A549 (cell line): ENCODE data around the gene ADISSP. TPM values are rescaled to one million over a fixed set of nuclear protein-coding genes. Genes with fewer than 3 reads are reported as not detected.

ENCODE experiments used
- ATAC-seq, 2 experiments: fragments of 200-7000 bp in 1 of 2; fragments of >200 bp in 1 of 2; cut with Nextera tagmentation in 1 of 2; cut with Tn5 transposase in 1 of 2; 3 replicates each; pipeline versions ENCODE4 v1.8.0 to v1.9.1; 2018 to 2020; ENCODE audit warnings: mild to moderate bottlenecking in 1 of 2, moderate library complexity in 1 of 2
- CTCF ChIA-PET: fragments of 300-600 bp; sonication (Branson Sonifier 250); formaldehyde crosslinking; extraction: SDS; loops from one replicate; lab custom pipeline; 2021; ENCODE audit warnings: antibody characterized with exemption, inconsistent platforms; lab: Yijun Ruan, JAX
- POLR2A ChIA-PET: fragments of 350-600 bp; formaldehyde crosslinking; extraction: SDS; loops from one replicate; lab custom pipeline; 2021; ENCODE audit warnings: antibody characterized with exemption, inconsistent platforms; lab: Yijun Ruan, JAX
- DNase-seq, 2 experiments: peaks; one replicate each; pipeline versions ENCODE4 v3.0.0 to v3.0.0-alpha.2; 2011 to 2016; ENCODE audit warnings: low read depth in 1 of 2, low spot score in 1 of 2
- FAIRE-seq: peaks from 2 replicates; lab custom pipeline; 2011; peaks lifted over from hg19 to GRCh38; lab: Jason Lieb, UNC
- H3K27ac ChIP-seq, 2 experiments: fragments of >200 bp; sonication (Bioruptor Twin); formaldehyde crosslinking; 3 replicates each; pipeline ENCODE4 v1.5.1; 2016 to 2017
- H3K4me1 ChIP-seq: fragments of >200 bp; sonication (Bioruptor Twin); formaldehyde crosslinking; 3 replicates; pipeline ENCODE4 v1.6.1; 2016
- H3K4me2 ChIP-seq: fragments of >200 bp; sonication (Bioruptor Twin); formaldehyde crosslinking; 3 replicates; pipeline ENCODE4 v1.6.1; 2016
- H3K4me3 ChIP-seq: fragments of >200 bp; sonication (Bioruptor Twin); formaldehyde crosslinking; 3 replicates; pipeline ENCODE4 v1.5.1; 2016
- H3K9me3 ChIP-seq: fragments of >200 bp; sonication (Bioruptor Twin); formaldehyde crosslinking; 3 replicates; pipeline ENCODE4 v1.6.1; 2016
- BHLHE40 ChIP-seq: IDR thresholded peaks from 2 replicates; pipeline ENCODE4 v1.6.1; 2012; ENCODE audit warnings: low read depth, low read length, inconsistent platforms
- CHD2 ChIP-seq: fragments of 150-350 bp; IDR thresholded peaks from 2 replicates; pipeline ENCODE4 v1.6.1; 2014; ENCODE audit warnings: low read length; ENCODE audit not compliant: partially characterized antibody
- FOSL2 ChIP-seq, 2 experiments: fragments of 450-650 bp in 1 of 2; fragments of >200 bp in 1 of 2; sonication (Bioruptor Twin) in 1 of 2; formaldehyde crosslinking; IDR thresholded peaks; 2 replicates each; pipeline versions ENCODE4 v1.5.0 to v1.6.1; 2016 to 2020; ENCODE audit warnings: mild to moderate bottlenecking in 1 of 2, moderate library complexity in 1 of 2
- FOXS1 ChIP-seq: fragments of 250-450 bp; sonication (Bioruptor Pico); IDR thresholded peaks from 2 replicates; pipeline ENCODE4 v1.5.0; 2020; ENCODE audit warnings: mild to moderate bottlenecking, moderate library complexity
- GATA3 ChIP-seq: IDR thresholded peaks from 2 replicates; pipeline ENCODE4 v1.6.1; 2012; ENCODE audit warnings: borderline replicate concordance
- HDAC2 ChIP-seq: fragments of 200-600 bp; sonication (generic); IDR thresholded peaks from 2 replicates; pipeline ENCODE4 v1.6.1; 2016
- HOXB13 ChIP-seq: fragments of 250-450 bp; sonication (Bioruptor Pico); IDR thresholded peaks from 2 replicates; pipeline ENCODE4 v1.5.0; 2020; ENCODE audit warnings: low read depth, mild to moderate bottlenecking, moderate library complexity
- JUN ChIP-seq, 2 experiments: fragments of >200 bp; sonication (Bioruptor Twin); formaldehyde crosslinking; IDR thresholded peaks; 2 replicates in 1 of 2; 3 replicates in 1 of 2; pipeline ENCODE4 v1.6.1; 2016 to 2017
- JUNB ChIP-seq: fragments of >200 bp; sonication (Bioruptor Twin); formaldehyde crosslinking; IDR thresholded peaks from 2 replicates; pipeline ENCODE4 v1.6.1; 2016
- KDM5A ChIP-seq: fragments of 200-600 bp; sonication (generic); IDR thresholded peaks from 2 replicates; pipeline ENCODE4 v1.6.1; 2016; ENCODE audit warnings: antibody characterized with exemption, mild to moderate bottlenecking
- POLR2A ChIP-seq: IDR thresholded peaks from 2 replicates; pipeline ENCODE4 v1.6.1; 2012; ENCODE audit warnings: mild to moderate bottlenecking, low read length
- POLR2AphosphoS2 ChIP-seq: conservative IDR thresholded peaks from 2 replicates; pipeline ENCODE4 v1.6.1; 2012; ENCODE audit warnings: low read length, improper control_type of control experiment, inconsistent platforms
- RCOR1 ChIP-seq: fragments of 150-350 bp; IDR thresholded peaks from 2 replicates; pipeline ENCODE4 v1.6.1; 2014; ENCODE audit warnings: antibody characterized with exemption, low read length, low read depth
- RFX5 ChIP-seq: fragments of 450-650 bp; IDR thresholded peaks from 2 replicates; pipeline ENCODE4 v1.7.1; 2014; ENCODE audit warnings: antibody characterized with exemption, mild to moderate bottlenecking, moderate library complexity
- RNF2 ChIP-seq: fragments of 200-600 bp; sonication (generic); IDR thresholded peaks from 2 replicates; pipeline ENCODE4 v1.6.1; 2016; ENCODE audit warnings: low read depth, mild to moderate bottlenecking, antibody characterized with exemption, moderate library complexity, borderline replicate concordance
- SMC3 ChIP-seq: fragments of >200 bp; sonication (Bioruptor Twin); formaldehyde crosslinking; IDR thresholded peaks from 3 replicates; pipeline ENCODE4 v1.6.1; 2018; ENCODE audit warnings: inconsistent platforms
- TFCP2L1 ChIP-seq: fragments of 250-450 bp; sonication (Bioruptor Pico); IDR thresholded peaks from 2 replicates; pipeline ENCODE4 v1.5.0; 2021; ENCODE audit warnings: mild to moderate bottlenecking
- TP53 ChIP-seq: fragments of 250-450 bp; sonication (Bioruptor Pico); IDR thresholded peaks from 2 replicates; pipeline ENCODE4 v1.5.0; 2021; ENCODE audit warnings: mild to moderate bottlenecking, moderate library complexity
- ZC3H11A ChIP-seq: fragments of 450-650 bp; IDR thresholded peaks from 2 replicates; pipeline ENCODE4 v1.6.1; 2014; ENCODE audit warnings: antibody characterized with exemption, mild to moderate bottlenecking
- ZNF302 ChIP-seq: fragments of 250-450 bp; sonication (Bioruptor Pico); IDR thresholded peaks from 2 replicates; pipeline ENCODE4 v1.9.0; 2021; ENCODE audit warnings: inconsistent platforms, mild to moderate bottlenecking, moderate library complexity
- whole genome bisulfite sequencing: methylation state at CpG from one replicate; pipeline ENCODE4 v1.1.6; 2017; ENCODE audit errors: missing lambda C conversion rate; 5-methylcytosine and 5-hydroxymethylcytosine counted together
- polyA minus RNA-seq: library from RNA; depleted of rRNA, polyadenylated mRNA; stranded (reverse); fragments of >200 nt; gene quantifications from 2 replicates; pipeline ENCODE4 v1.2.3, GENCODE V29; 2011; rRNA and poly(A)+ RNA removed
- polyA plus RNA-seq, 4 experiments: library from polyadenylated mRNA; depleted of rRNA in 3 of 4; stranded (reverse); fragments of >200 nt; fragmentation: RNase III in 1 of 4; extraction: RNeasy Plus Mini Kit Qiagen cat#74134 plus additional on column Dnase treatment in 1 of 4; gene quantifications; 2 replicates in 3 of 4; 3 replicates in 1 of 4; pipeline ENCODE4 v1.2.3, GENCODE V29; 2011 to 2017
- TF ChIP-seq, protein P1 (sequence below): fragments of >200 bp; sonication (Bioruptor Twin); formaldehyde crosslinking; IDR thresholded peaks from 3 replicates; pipeline ENCODE4 v1.6.1; 2016
- TF ChIP-seq, protein P2 (sequence below): fragments of 250-450 bp; sonication (Bioruptor Pico); IDR thresholded peaks from 2 replicates; pipeline ENCODE4 v1.5.0; 2020; ENCODE audit warnings: low read depth, mild to moderate bottlenecking, moderate library complexity
- TF ChIP-seq, protein P3 (sequence below): fragments of 450-650 bp; IDR thresholded peaks from 2 replicates; pipeline ENCODE4 v1.6.1; 2014; ENCODE audit warnings: antibody characterized with exemption
- TF ChIP-seq, protein P4 (sequence below): IDR thresholded peaks from 2 replicates; pipeline ENCODE4 v1.6.1; 2012
- TF ChIP-seq, protein P5 (sequence below): IDR thresholded peaks from 2 replicates; pipeline ENCODE4 v1.6.1; 2012
- TF ChIP-seq, protein P6 (sequence below): fragments of >200 bp; sonication (Bioruptor Twin); formaldehyde crosslinking; IDR thresholded peaks from 2 replicates; pipeline ENCODE4 v1.6.1; 2016
- TF ChIP-seq, protein P7 (sequence below): fragments of 200-600 bp; sonication (generic); IDR thresholded peaks from 2 replicates; pipeline ENCODE4 v1.6.1; 2016; ENCODE audit warnings: antibody characterized with exemption, mild to moderate bottlenecking, moderate library complexity
- TF ChIP-seq, protein P8 (sequence below): fragments of >200 bp; sonication (Bioruptor Twin); formaldehyde crosslinking; IDR thresholded peaks from 3 replicates; pipeline ENCODE4 v1.5.1; 2016

Gene ADISSP
- polyA plus RNA-seq (2011; rRNA removed) (43.9 and 44.0 TPM in 2 replicates), polyA plus RNA-seq (2017; fragmentation: RNase III; extraction: RNeasy Plus Mini Kit Qiagen cat#74134 plus additional on column Dnase treatment) (93.2 to 104 TPM (median 95.2 TPM) in 3 replicates), polyA minus RNA-seq (49.7 and 55.6 TPM in 2 replicates)
- 162 and 207 TPM in 2 replicates for polyA plus RNA-seq (2012; cell fraction: cytosol; rRNA removed)
- 139 and 182 TPM in 2 replicates for polyA plus RNA-seq (2012; cell fraction: nucleus; rRNA removed)

DNA sequence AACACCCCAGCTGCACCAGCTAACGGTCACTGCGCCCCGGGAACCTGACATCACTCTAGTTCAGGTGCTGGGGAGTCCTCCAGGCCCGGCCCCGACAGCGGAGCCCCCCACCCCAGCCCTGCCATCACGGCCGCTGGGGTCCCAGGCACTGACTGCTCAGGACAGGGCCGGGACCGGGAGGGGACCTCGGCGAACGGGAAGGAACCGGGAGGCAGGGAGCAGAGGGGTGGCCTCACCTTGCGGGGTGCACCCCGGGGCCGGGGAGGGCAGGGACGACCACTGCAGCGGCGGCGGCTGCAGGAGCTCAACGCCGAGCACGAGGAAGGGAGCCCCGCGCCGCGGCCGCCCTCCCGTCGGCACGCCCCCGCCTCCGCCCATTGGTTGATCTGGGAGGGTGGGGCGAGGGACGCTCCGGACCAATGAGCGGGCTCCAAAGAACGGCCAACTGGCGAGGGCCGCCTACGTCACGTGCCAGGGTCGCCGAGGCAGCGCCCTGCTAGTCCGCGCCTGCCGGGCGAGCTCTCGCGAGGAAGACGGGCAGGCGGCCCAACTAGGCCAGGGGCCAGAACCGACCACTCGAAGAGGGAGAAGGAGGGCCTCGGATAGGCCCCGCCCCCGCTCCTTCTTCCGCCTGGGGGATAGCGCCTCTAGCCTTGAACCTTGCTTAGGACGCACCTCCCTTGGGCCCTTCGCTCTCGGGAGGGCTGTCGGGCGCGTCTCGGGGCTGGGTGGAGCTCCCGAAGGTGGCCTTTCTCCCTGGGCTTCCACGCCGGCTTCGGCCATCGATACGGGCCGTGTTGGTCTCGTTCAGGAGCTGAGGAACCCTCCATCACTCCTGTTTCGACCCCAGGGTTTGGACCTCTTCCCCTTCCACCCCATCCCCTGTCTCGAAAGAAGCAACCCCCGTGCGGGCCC is at the start of gene ADISSP:
ADISSP (minus strand) TSS at position 327 of the 915 bp plus-strand sequence. CDS start 7,653 bp downstream, outside the sequence.
- peak; percentile 85 to 93 for ATAC-seq
- peak within 1 kb of the TSS; percentile 87 for H3K4me3 ChIP-seq
- ChIA-PET CTCF (interaction anchor here (0.7 to 72.1 kb wide), 14 partner anchors 3 to 276 kb away, joined by 3 to 2233 read pairs (median 8); partner anchors contain the start of genes ADAM33, ADISSP, AP5S1 and CENPB), POLR2A (interaction anchor here (0.7 to 3.1 kb wide), 22 partner anchors 9 to 125 kb away, joined by 3 to 27 read pairs (median 6); partner anchors contain the start of genes AP5S1 and SPEF1)
- FAIRE-seq = peak; percentile 92
- WGBS = under 1% methylated on average over 39 of the region's 80 CpGs
- H3K9me3 ChIP-seq = no peaks in the 10 kb centered on the region
- peaks cover 20% of the 10 kb centered on the region for H3K4me1 ChIP-seq
- H3K27ac ChIP-seq = peak within 1 kb of the TSS; percentile 86 to 92
- H3K4me2 ChIP-seq = peak within 1 kb of the TSS; percentile 84
- DNase-seq = peak; percentile 99
- TF ChIP-seq SMC3 (no peak), JUNB (no peak), FOXS1 (CRISPR knock-in tag) (no peak), FOSL2 (IDR thresholded peaks at IDR 0.05) (no peak), FOSL2 (CRISPR knock-in tag; IDR thresholded peaks at IDR 0.05) (no peak), RNF2 (no peak), HDAC2 (no peak), BHLHE40 (peak; percentile 64; the same call in 1 of the 2 replicates), KDM5A (0 out of 2 replicates have a peak, but pooled peaks have one; percentile 8), TP53 (peak; percentile 46; the same call in 1 of the 2 replicates), TFCP2L1 (CRISPR knock-in tag) (peak; percentile 74; the same call in 1 of the 2 replicates), JUN (IDR thresholded peaks at IDR 0.05) (peak; percentile 20 to 64; a peak in 4 of 5 replicates), CHD2 (peak; percentile 91), ZC3H11A (no peak), GATA3 (0 out of 2 replicates have a peak, but pooled peaks have one; percentile 8), RCOR1 (no peak), ZNF302 (CRISPR knock-in tag) (no peak), RFX5 (peak; percentile 52; the same call in 1 of the 2 replicates), POLR2A (peak; percentile 94), HOXB13 (CRISPR knock-in tag) (no peak), POLR2AphosphoS2 (no peak)
- TF ChIP-seq, protein P1, sequence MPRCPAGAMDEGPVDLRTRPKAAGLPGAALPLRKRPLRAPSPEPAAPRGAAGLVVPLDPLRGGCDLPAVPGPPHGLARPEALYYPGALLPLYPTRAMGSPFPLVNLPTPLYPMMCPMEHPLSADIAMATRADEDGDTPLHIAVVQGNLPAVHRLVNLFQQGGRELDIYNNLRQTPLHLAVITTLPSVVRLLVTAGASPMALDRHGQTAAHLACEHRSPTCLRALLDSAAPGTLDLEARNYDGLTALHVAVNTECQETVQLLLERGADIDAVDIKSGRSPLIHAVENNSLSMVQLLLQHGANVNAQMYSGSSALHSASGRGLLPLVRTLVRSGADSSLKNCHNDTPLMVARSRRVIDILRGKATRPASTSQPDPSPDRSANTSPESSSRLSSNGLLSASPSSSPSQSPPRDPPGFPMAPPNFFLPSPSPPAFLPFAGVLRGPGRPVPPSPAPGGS = peak; percentile 72; the same call in 2 of the 3 replicates
- TF ChIP-seq, protein P2, sequence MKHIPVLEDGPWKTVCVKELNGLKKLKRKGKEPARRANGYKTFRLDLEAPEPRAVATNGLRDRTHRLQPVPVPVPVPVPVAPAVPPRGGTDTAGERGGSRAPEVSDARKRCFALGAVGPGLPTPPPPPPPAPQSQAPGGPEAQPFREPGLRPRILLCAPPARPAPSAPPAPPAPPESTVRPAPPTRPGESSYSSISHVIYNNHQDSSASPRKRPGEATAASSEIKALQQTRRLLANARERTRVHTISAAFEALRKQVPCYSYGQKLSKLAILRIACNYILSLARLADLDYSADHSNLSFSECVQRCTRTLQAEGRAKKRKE (CRISPR knock-in tag) = no peak
- TF ChIP-seq, protein P3, sequence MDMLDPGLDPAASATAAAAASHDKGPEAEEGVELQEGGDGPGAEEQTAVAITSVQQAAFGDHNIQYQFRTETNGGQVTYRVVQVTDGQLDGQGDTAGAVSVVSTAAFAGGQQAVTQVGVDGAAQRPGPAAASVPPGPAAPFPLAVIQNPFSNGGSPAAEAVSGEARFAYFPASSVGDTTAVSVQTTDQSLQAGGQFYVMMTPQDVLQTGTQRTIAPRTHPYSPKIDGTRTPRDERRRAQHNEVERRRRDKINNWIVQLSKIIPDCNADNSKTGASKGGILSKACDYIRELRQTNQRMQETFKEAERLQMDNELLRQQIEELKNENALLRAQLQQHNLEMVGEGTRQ = peak; percentile 97
- TF ChIP-seq, protein P4, sequence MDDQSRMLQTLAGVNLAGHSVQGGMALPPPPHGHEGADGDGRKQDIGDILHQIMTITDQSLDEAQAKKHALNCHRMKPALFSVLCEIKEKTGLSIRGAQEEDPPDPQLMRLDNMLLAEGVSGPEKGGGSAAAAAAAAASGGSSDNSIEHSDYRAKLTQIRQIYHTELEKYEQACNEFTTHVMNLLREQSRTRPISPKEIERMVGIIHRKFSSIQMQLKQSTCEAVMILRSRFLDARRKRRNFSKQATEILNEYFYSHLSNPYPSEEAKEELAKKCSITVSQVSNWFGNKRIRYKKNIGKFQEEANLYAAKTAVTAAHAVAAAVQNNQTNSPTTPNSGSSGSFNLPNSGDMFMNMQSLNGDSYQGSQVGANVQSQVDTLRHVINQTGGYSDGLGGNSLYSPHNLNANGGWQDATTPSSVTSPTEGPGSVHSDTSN = peak; percentile 14; the same call in 1 of the 2 replicates
- TF ChIP-seq, protein P5, sequence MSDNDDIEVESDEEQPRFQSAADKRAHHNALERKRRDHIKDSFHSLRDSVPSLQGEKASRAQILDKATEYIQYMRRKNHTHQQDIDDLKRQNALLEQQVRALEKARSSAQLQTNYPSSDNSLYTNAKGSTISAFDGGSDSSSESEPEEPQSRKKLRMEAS = peak; percentile 98
- TF ChIP-seq, protein P6, sequence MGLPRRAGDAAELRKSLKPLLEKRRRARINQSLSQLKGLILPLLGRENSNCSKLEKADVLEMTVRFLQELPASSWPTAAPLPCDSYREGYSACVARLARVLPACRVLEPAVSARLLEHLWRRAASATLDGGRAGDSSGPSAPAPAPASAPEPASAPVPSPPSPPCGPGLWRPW = no peak
- TF ChIP-seq, protein P7, sequence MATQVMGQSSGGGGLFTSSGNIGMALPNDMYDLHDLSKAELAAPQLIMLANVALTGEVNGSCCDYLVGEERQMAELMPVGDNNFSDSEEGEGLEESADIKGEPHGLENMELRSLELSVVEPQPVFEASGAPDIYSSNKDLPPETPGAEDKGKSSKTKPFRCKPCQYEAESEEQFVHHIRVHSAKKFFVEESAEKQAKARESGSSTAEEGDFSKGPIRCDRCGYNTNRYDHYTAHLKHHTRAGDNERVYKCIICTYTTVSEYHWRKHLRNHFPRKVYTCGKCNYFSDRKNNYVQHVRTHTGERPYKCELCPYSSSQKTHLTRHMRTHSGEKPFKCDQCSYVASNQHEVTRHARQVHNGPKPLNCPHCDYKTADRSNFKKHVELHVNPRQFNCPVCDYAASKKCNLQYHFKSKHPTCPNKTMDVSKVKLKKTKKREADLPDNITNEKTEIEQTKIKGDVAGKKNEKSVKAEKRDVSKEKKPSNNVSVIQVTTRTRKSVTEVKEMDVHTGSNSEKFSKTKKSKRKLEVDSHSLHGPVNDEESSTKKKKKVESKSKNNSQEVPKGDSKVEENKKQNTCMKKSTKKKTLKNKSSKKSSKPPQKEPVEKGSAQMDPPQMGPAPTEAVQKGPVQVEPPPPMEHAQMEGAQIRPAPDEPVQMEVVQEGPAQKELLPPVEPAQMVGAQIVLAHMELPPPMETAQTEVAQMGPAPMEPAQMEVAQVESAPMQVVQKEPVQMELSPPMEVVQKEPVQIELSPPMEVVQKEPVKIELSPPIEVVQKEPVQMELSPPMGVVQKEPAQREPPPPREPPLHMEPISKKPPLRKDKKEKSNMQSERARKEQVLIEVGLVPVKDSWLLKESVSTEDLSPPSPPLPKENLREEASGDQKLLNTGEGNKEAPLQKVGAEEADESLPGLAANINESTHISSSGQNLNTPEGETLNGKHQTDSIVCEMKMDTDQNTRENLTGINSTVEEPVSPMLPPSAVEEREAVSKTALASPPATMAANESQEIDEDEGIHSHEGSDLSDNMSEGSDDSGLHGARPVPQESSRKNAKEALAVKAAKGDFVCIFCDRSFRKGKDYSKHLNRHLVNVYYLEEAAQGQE = peak; percentile 84
- TF ChIP-seq, protein P8, sequence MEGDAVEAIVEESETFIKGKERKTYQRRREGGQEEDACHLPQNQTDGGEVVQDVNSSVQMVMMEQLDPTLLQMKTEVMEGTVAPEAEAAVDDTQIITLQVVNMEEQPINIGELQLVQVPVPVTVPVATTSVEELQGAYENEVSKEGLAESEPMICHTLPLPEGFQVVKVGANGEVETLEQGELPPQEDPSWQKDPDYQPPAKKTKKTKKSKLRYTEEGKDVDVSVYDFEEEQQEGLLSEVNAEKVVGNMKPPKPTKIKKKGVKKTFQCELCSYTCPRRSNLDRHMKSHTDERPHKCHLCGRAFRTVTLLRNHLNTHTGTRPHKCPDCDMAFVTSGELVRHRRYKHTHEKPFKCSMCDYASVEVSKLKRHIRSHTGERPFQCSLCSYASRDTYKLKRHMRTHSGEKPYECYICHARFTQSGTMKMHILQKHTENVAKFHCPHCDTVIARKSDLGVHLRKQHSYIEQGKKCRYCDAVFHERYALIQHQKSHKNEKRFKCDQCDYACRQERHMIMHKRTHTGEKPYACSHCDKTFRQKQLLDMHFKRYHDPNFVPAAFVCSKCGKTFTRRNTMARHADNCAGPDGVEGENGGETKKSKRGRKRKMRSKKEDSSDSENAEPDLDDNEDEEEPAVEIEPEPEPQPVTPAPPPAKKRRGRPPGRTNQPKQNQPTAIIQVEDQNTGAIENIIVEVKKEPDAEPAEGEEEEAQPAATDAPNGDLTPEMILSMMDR = no peak; the same call in 2 of the 3 replicates
